ENCODE data around the gene PODN.

GRCh38 chr1:53061123-53061858 lies 722 bp upstream of the PODN start:
- TF ChIP-seq CTCF (IDR thresholded peaks at IDR 0.05) (no peak), POLR2A (IDR thresholded peaks at IDR 0.05) (no peak)

Measured in ovary (tissue), 3 donors.